SH-SY5Y (cell line): ENCODE data around the gene FSHB.

Experiments
- GATA2 ChIP-seq: IDR thresholded peaks from 2 replicates; pipeline ENCODE4 v1.6.1; 2011; ENCODE audit warnings: mild to moderate bottlenecking, low read depth, low read length
- GATA3 ChIP-seq: IDR thresholded peaks from 2 replicates; pipeline ENCODE4 v1.6.1; 2011; ENCODE audit warnings: low read depth, mild to moderate bottlenecking, low read length, moderate library complexity

GRCh38 chr11:30260813-30261212 lies 30.0 kb downstream of the FSHB start:
- TF ChIP-seq GATA3: no peak
- TF ChIP-seq GATA2: no peak
